GM21367 (cell line): Measurements from ENCODE around the gene MACROH2A1.

ENCODE experiments used
- ATAC-seq: cut with Tn5 transposase; IDR thresholded peaks from one replicate; pipeline ENCODE4 v1.9.1; 2021; ENCODE audit not compliant: unreplicated experiment

Gene MACROH2A1

GRCh38 chr5:135335031-135335828 lies 63.8 kb downstream of the MACROH2A1 start:
- no peak for ATAC-seq

- no peak for ATAC-seq
These were observed 65.1 kb downstream of the MACROH2A1 start for GRCh38 chr5:135333732-135334515.

- no peak for ATAC-seq
These were observed 66.4 kb downstream of the MACROH2A1 start for GRCh38 chr5:135332519-135333150.

- no peak for ATAC-seq
These were observed 67.4 kb downstream of the MACROH2A1 start for GRCh38 chr5:135331612-135332011.

GRCh38 chr5:135330798-135331096 lies 68.3 kb downstream of the MACROH2A1 start:
- ATAC-seq = no peak

- ATAC-seq = no peak
These were observed 68.9 kb downstream of the MACROH2A1 start for GRCh38 chr5:135329913-135330797.

- no peak for ATAC-seq
These were observed 69.7 kb downstream of the MACROH2A1 start for GRCh38 chr5:135329066-135329912.

GRCh38 chr5:135328128-135328687 lies 70.8 kb downstream of the MACROH2A1 start:
- no peak for ATAC-seq

- ATAC-seq = no peak
These were observed 71.5 kb downstream of the MACROH2A1 start for GRCh38 chr5:135327429-135328127.

GRCh38 chr5:135326296-135327254 lies 72.5 kb downstream of the MACROH2A1 start:
- ATAC-seq = no peak

GRCh38 chr5:135324897-135325650 lies 74.0 kb downstream of the MACROH2A1 start:
- ATAC-seq = no peak

- ATAC-seq = no peak
These were observed 74.9 kb downstream of the MACROH2A1 start for GRCh38 chr5:135324160-135324559.

- no peak for ATAC-seq
These were observed 75.3 kb downstream of the MACROH2A1 start for GRCh38 chr5:135323701-135324132.

- ATAC-seq = no peak
These were observed 75.8 kb downstream of the MACROH2A1 start for GRCh38 chr5:135323227-135323626.

GRCh38 chr5:135322744-135323143 lies 76.3 kb downstream of the MACROH2A1 start:
- ATAC-seq = no peak

- no peak for ATAC-seq
These were observed 76.8 kb downstream of the MACROH2A1 start for GRCh38 chr5:135322271-135322670.
